ENCODE measurements around the gene SLC7A5.
"Not testable (repeated sequence)": the region's sequence is repeated elsewhere in the genome, so short reads cannot be mapped to it uniquely, and the experiment has no call there.

SLC7A5 gene

GRCh38 chr16:87790292-87791100 is 78.8 kb downstream of the SLC7A5 start:
- Histone ChIP-seq H3K27ac (peak overlapping the region; percentile 39 to 68), H3K27me3 (peaks cover 0 to 7% of the 10 kb centered on the region in 2 donors), H3K4me3 (no peak overlapping the region), H3K4me1 (peaks cover 0 to 19% (median 8%) of the 10 kb centered on the region in 4 donors), H3K36me3 (no peaks in the 10 kb centered on the region), H3K9me3 (no peaks in the 10 kb centered on the region)
- peak; percentile 28 to 80 for DNase-seq
- no peak for TF ChIP-seq CTCF (IDR thresholded peaks at IDR 0.05)
- intact Hi-C loops (cut with DNase I; ENCODE audit: low total_unique reads), result no loop called here

- peak in 1 of 2 donors; percentile 83 for DNase-seq
- Histone ChIP-seq H3K4me1 (peaks cover 0 to 19% (median 8%) of the 10 kb centered on the region in 4 donors), H3K27me3 (peaks cover 0 to 6% of the 10 kb centered on the region in 2 donors), H3K9me3 (no peaks in the 10 kb centered on the region), H3K4me3 (no peak overlapping the region), H3K36me3 (no peaks in the 10 kb centered on the region), H3K27ac (peak overlapping the region; percentile 39 to 68)
- TF ChIP-seq CTCF (IDR thresholded peaks at IDR 0.05), result no peak
- intact Hi-C loops (cut with DNase I; ENCODE audit: low total_unique reads), result loop anchor here (10.0 kb wide), 1 partner anchor 55 kb away; no protein-coding TSS in a partner anchor
These were observed 79.6 kb downstream of the SLC7A5 start for GRCh38 chr16:87789437-87790291.

GRCh38 chr16:87788730-87789436 is 80.4 kb downstream of the SLC7A5 start:
- intact Hi-C loops (cut with DNase I; ENCODE audit: low total_unique reads), result loop anchor here (10.0 kb wide), 1 partner anchor 56 kb away; no protein-coding TSS in a partner anchor
- peaks cover 0 to 19% (median 8%) of the 10 kb centered on the region in 4 donors for H3K4me1 ChIP-seq
- H3K27ac ChIP-seq, result peak overlapping the region; percentile 39 to 68
- H3K27me3 ChIP-seq, DNase-seq, H3K9me3 ChIP-seq, H3K36me3 ChIP-seq, H3K4me3 ChIP-seq: not testable (repeated sequence)

GRCh38 chr16:87787451-87788091 is 81.7 kb downstream of the SLC7A5 start:
- DNase-seq, H3K27me3 ChIP-seq, H3K36me3 ChIP-seq, H3K9me3 ChIP-seq, H3K27ac ChIP-seq, H3K4me3 ChIP-seq: not testable (repeated sequence)
- intact Hi-C loops (cut with DNase I; ENCODE audit: low total_unique reads), result loop anchor here (10.0 kb wide), 1 partner anchor 57 kb away; no protein-coding TSS in a partner anchor
- H3K4me1 ChIP-seq, result peaks cover 0 to 19% (median 8%) of the 10 kb centered on the region in 4 donors

GRCh38 chr16:87784812-87785211 is 84.5 kb downstream of the SLC7A5 start:
- Histone ChIP-seq H3K27me3 (peaks cover 0 to 8% of the 10 kb centered on the region in 2 donors), H3K27ac (no peak overlapping the region), H3K4me1 (peaks cover 0 to 6% (median under 1%) of the 10 kb centered on the region in 4 donors), H3K9me3 (no peaks in the 10 kb centered on the region), H3K4me3 (no peak overlapping the region), H3K36me3 (no peaks in the 10 kb centered on the region)
- intact Hi-C loops (cut with DNase I; ENCODE audit: low total_unique reads), result loop anchor here (10.0 kb wide), 1 partner anchor 60 kb away; no protein-coding TSS in a partner anchor
- DNase-seq, result no peak
- no peak for TF ChIP-seq CTCF (IDR thresholded peaks at IDR 0.05)

- Histone ChIP-seq H3K36me3 (no peaks in the 10 kb centered on the region), H3K4me3 (no peak overlapping the region), H3K27ac (no peak overlapping the region), H3K27me3 (peaks cover 0 to 11% of the 10 kb centered on the region in 2 donors), H3K4me1 (peaks cover 0 to 17% (median 13%) of the 10 kb centered on the region in 4 donors), H3K9me3 (no peaks in the 10 kb centered on the region)
- TF ChIP-seq CTCF (IDR thresholded peaks at IDR 0.05), result no peak
- intact Hi-C loops (cut with DNase I; ENCODE audit: low total_unique reads), result loop anchor here (10.0 kb wide), 1 partner anchor 63 kb away; no protein-coding TSS in a partner anchor
- DNase-seq, result no peak
These were observed 87.3 kb downstream of the SLC7A5 start for GRCh38 chr16:87782033-87782432.
